HUES48 (cell line): ENCODE measurements around the gene FXYD2.
A peak's percentile ranks its signal among the peaks of the same experiment; 100 is the strongest.
"Not testable (repeated sequence)": the region's sequence is repeated elsewhere in the genome, so short reads cannot be mapped to it uniquely, and the experiment has no call there.

Experiments used
- H3K27ac ChIP-seq: one replicate; pipeline ENCODE4 v1.7.0; 2013; ENCODE audit warnings: low read depth, low read length, inconsistent platforms
- H3K27me3 ChIP-seq: 2 replicates; pipeline ENCODE4 v1.6.1; 2013; ENCODE audit warnings: mild to moderate bottlenecking, low read length; ENCODE audit not compliant: control insufficient read depth, insufficient read depth
- H3K36me3 ChIP-seq: 2 replicates; pipeline ENCODE4 v1.6.1; 2013; ENCODE audit warnings: low read length; ENCODE audit not compliant: control insufficient read depth, insufficient read depth
- H3K4me1 ChIP-seq: 2 replicates; pipeline ENCODE4 v1.6.1; 2013; ENCODE audit warnings: mild to moderate bottlenecking, low read length; ENCODE audit not compliant: control insufficient read depth, insufficient read depth
- H3K4me3 ChIP-seq: 2 replicates; pipeline ENCODE4 v1.5.1; 2013; ENCODE audit warnings: mild to moderate bottlenecking, low read depth, low read length
- H3K9ac ChIP-seq: 2 replicates; pipeline ENCODE4 v1.6.1; 2013; ENCODE audit warnings: mild to moderate bottlenecking, low read depth, low read length, moderate library complexity
- H3K9me3 ChIP-seq: 2 replicates; pipeline ENCODE4 v1.6.1; 2013; ENCODE audit warnings: low read length; ENCODE audit not compliant: control insufficient read depth, insufficient read depth

The FXYD2 gene

GRCh38 chr11:117818041-117818873, 6.3 kb downstream of the FXYD2 start:
- Histone ChIP-seq H3K9ac (no peak overlapping the region), H3K9me3 (no peaks in the 10 kb centered on the region), H3K27me3 (peaks cover 4% of the 10 kb centered on the region; the same call in 1 of the 2 replicates), H3K4me1 (peaks cover 35% of the 10 kb centered on the region), H3K27ac (no peak overlapping the region), H3K4me3 (no peak overlapping the region), H3K36me3 (no peaks in the 10 kb centered on the region)

DNA sequence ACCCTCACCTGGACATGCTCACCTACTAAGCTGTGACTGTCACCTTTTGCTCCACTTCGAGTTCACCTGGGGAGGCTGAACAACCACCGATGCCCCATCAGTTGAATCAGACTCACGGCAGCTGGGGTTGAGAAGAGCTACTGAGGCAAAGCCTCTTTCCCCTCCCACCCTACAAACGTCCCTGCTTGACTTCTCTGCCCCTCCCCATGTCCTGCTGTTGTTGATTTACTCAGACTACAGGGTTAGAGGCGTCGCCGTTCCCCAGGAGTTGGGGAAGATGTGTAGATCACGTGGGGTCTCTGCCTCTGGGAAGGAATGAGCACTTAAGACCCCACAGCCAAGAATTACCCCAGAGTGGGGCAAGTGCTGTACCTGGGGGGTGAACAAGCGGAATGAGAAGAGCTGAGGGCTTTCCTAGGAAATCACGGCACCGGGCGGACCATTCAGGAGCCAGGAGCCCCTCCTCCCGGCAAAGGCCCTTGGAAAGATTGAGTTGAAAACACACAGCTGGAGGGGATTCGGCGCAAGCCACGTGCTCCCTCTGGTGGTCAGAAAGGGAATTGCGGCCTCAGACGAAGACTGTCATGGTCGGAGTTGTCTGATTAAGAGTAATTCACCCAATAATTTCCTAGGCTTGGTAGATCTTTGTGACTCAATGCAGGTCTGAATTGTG, 7.0 kb downstream of the FXYD2 start:
- Histone ChIP-seq H3K9ac (no peak overlapping the region), H3K27me3 (peaks cover 4% of the 10 kb centered on the region; the same call in 1 of the 2 replicates), H3K27ac (peak overlapping the region; percentile 36), H3K4me3 (peak overlapping the region; percentile 45; the same call in 1 of the 2 replicates), H3K9me3 (no peaks in the 10 kb centered on the region), H3K4me1 (peaks cover 35% of the 10 kb centered on the region), H3K36me3 (no peaks in the 10 kb centered on the region)

- peaks cover 35% of the 10 kb centered on the region for H3K4me1 ChIP-seq
- no peak overlapping the region for H3K4me3 ChIP-seq
- H3K27me3 ChIP-seq = peaks cover 4% of the 10 kb centered on the region; the same call in 1 of the 2 replicates
- no peak overlapping the region for H3K9ac ChIP-seq
- H3K27ac ChIP-seq = no peak overlapping the region
- no peaks in the 10 kb centered on the region for H3K36me3 ChIP-seq
- no peaks in the 10 kb centered on the region for H3K9me3 ChIP-seq
Measured at GRCh38 chr11:117816846-117817367, 7.6 kb downstream of the FXYD2 start.

- Histone ChIP-seq H3K27me3 (peaks cover 4% of the 10 kb centered on the region; the same call in 1 of the 2 replicates), H3K4me1 (peaks cover 35% of the 10 kb centered on the region), H3K27ac (peak overlapping the region; percentile 47), H3K9me3 (no peaks in the 10 kb centered on the region), H3K9ac (no peak overlapping the region), H3K36me3 (no peaks in the 10 kb centered on the region), H3K4me3 (no peak overlapping the region)
Measured at GRCh38 chr11:117816151-117816741, 8.3 kb downstream of the FXYD2 start.

- peaks cover 4% of the 10 kb centered on the region; the same call in 1 of the 2 replicates for H3K27me3 ChIP-seq
- peak overlapping the region; percentile 59 for H3K27ac ChIP-seq
- no peaks in the 10 kb centered on the region for H3K36me3 ChIP-seq
- peaks cover 34% of the 10 kb centered on the region for H3K4me1 ChIP-seq
- no peak overlapping the region for H3K9ac ChIP-seq
- H3K4me3 ChIP-seq = no peak overlapping the region
- H3K9me3 ChIP-seq = no peaks in the 10 kb centered on the region
Measured at GRCh38 chr11:117815262-117815803, 9.2 kb downstream of the FXYD2 start.

- Histone ChIP-seq H3K9ac (no peak overlapping the region), H3K4me1 (peaks cover 30% of the 10 kb centered on the region), H3K27ac (peak overlapping the region; percentile 59), H3K9me3 (no peaks in the 10 kb centered on the region), H3K4me3 (no peak overlapping the region), H3K36me3 (no peaks in the 10 kb centered on the region), H3K27me3 (peaks cover 4% of the 10 kb centered on the region; the same call in 1 of the 2 replicates)
Measured at GRCh38 chr11:117814766-117815261, 9.7 kb downstream of the FXYD2 start.

GRCh38 chr11:117814204-117814765, 10.3 kb downstream of the FXYD2 start:
- peak overlapping the region; percentile 59 for H3K27ac ChIP-seq
- no peaks in the 10 kb centered on the region for H3K9me3 ChIP-seq
- H3K27me3 ChIP-seq = peaks cover 4% of the 10 kb centered on the region; the same call in 1 of the 2 replicates
- peaks cover 30% of the 10 kb centered on the region for H3K4me1 ChIP-seq
- H3K36me3 ChIP-seq = no peaks in the 10 kb centered on the region
- no peak overlapping the region for H3K9ac ChIP-seq
- H3K4me3 ChIP-seq = no peak overlapping the region

DNA sequence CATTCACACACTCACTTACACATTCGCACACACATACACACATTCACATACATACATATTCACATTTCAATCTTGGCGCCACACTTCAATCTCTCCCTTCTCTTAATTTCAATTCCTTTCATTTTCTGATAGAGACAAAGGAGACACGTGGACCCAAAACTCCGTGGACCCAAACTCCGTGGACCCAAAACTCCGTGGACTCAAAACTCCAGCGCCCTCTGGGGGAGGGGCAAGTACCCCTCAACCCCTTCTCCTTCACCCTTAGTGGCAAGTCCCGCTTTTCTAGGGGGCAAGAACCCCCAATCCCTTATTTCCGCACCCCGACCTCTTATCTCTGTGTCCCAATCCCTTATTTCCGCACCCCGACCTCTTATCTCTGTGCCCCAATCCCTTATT, 14.5 kb downstream of the FXYD2 start:
- H3K9ac ChIP-seq, H3K9me3 ChIP-seq, H3K27me3 ChIP-seq, H3K4me1 ChIP-seq, H3K36me3 ChIP-seq, H3K27ac ChIP-seq, H3K4me3 ChIP-seq: not testable (repeated sequence)

- no peak overlapping the region for H3K4me3 ChIP-seq
- H3K9ac ChIP-seq = no peak overlapping the region
Measured at GRCh38 chr11:117809236-117810055, 15.1 kb downstream of the FXYD2 start.

GRCh38 chr11:117808784-117809183, 15.8 kb downstream of the FXYD2 start:
- no peaks in the 10 kb centered on the region for H3K4me1 ChIP-seq
- H3K36me3 ChIP-seq = no peaks in the 10 kb centered on the region
- no peak overlapping the region for H3K27ac ChIP-seq
- no peak overlapping the region for H3K4me3 ChIP-seq
- H3K9ac ChIP-seq = no peak overlapping the region
- H3K27me3 ChIP-seq = no peaks in the 10 kb centered on the region
- no peaks in the 10 kb centered on the region for H3K9me3 ChIP-seq

More at GRCh38 chr11:117809236-117810055, 15.1 kb downstream of the FXYD2 start:
- Histone ChIP-seq H3K27me3 (no peaks in the 10 kb centered on the region), H3K9me3 (no peaks in the 10 kb centered on the region), H3K36me3 (no peaks in the 10 kb centered on the region), H3K4me1 (peaks cover 2% of the 10 kb centered on the region; the same call in 1 of the 2 replicates), H3K27ac (no peak overlapping the region)
